OCI-LY7 (cell line): ENCODE results near the gene HTR7. TPM values are rescaled to one million over a fixed set of nuclear protein-coding genes. Genes with fewer than 3 reads are reported as not detected.
"Not testable (repeated sequence)": the region's sequence is repeated elsewhere in the genome, so short reads cannot be mapped to it uniquely, and the experiment has no call there.

Experiments used
- BruUV-seq: library from RNA; stranded (reverse); fragments of 400-500 nt; replicated peaks from 2 replicates; lab custom pipeline; 2021; lab: Mats Ljungman, UMichigan
- CTCF ChIA-PET: fragments of 300-600 bp; sonication (Branson Sonifier 250); formaldehyde crosslinking; loops from one replicate; lab custom pipeline; 2022; ENCODE audit warnings: antibody characterized with exemption; ENCODE audit not compliant: unreplicated experiment; lab: Charles Lee
- POLR2A ChIA-PET: fragments of 300-600 bp; sonication (Branson Sonifier 250); formaldehyde crosslinking; loops from one replicate; lab custom pipeline; 2022; ENCODE audit warnings: antibody characterized with exemption; lab: Charles Lee
- DNase-seq: peaks from one replicate; pipeline ENCODE4 v3.0.0-alpha.2; 2015; ENCODE audit warnings: low spot score
- H2AFZ ChIP-seq: fragments of 200-600 bp; sonication (generic), shearing (Covaris generic); 2 replicates; pipeline ENCODE4 v1.6.1; 2014; ENCODE audit warnings: mild to moderate bottlenecking, antibody characterized with exemption, low read length, moderate library complexity
- H3K27ac ChIP-seq: fragments of 200-600 bp; sonication (generic); 2 replicates; pipeline ENCODE4 v1.5.1; 2014; ENCODE audit warnings: mixed run types, low read depth, mild to moderate bottlenecking, moderate library complexity, low read length, inconsistent platforms; ENCODE audit not compliant: poor library complexity, severe bottlenecking
- H3K36me3 ChIP-seq: fragments of 200-600 bp; sonication (generic); 2 replicates; pipeline ENCODE4 v1.6.1; 2014; ENCODE audit warnings: mild to moderate bottlenecking, antibody characterized with exemption, low read length, moderate library complexity, mixed read lengths; ENCODE audit not compliant: insufficient read depth
- H3K4me1 ChIP-seq: fragments of 200-600 bp; sonication (generic); 2 replicates; pipeline ENCODE4 v1.5.1; 2014; ENCODE audit warnings: mild to moderate bottlenecking, low read length; ENCODE audit not compliant: insufficient read depth, poor library complexity, severe bottlenecking
- H3K4me2 ChIP-seq: fragments of 200-600 bp; sonication (generic); 2 replicates; pipeline ENCODE4 v1.6.1; 2014; ENCODE audit warnings: mild to moderate bottlenecking, low read length
- H3K4me3 ChIP-seq: fragments of 200-600 bp; sonication (generic); 2 replicates; pipeline ENCODE4 v1.5.1; 2014; ENCODE audit warnings: mild to moderate bottlenecking, low read depth, low read length; ENCODE audit not compliant: poor library complexity, severe bottlenecking
- H3K79me2 ChIP-seq: fragments of 200-600 bp; sonication (generic); 2 replicates; pipeline ENCODE4 v1.6.1; 2016; ENCODE audit warnings: low read depth, mild to moderate bottlenecking, low read length, moderate library complexity, mixed read lengths; ENCODE audit not compliant: insufficient read depth
- H3K9me2 ChIP-seq: fragments of 200-600 bp; sonication (generic); 2 replicates; pipeline ENCODE4 v1.6.1; 2016; ENCODE audit warnings: mild to moderate bottlenecking, low read length, mixed read lengths; ENCODE audit not compliant: insufficient read depth
- H3K9me3 ChIP-seq: fragments of 200-600 bp; sonication (generic); 2 replicates; pipeline ENCODE4 v1.6.1; 2014; ENCODE audit warnings: mild to moderate bottlenecking, mixed run types, low read length, mixed read lengths
- H4K20me1 ChIP-seq: fragments of 200-600 bp; sonication (generic); 2 replicates; pipeline ENCODE4 v1.6.1; 2014; ENCODE audit warnings: mild to moderate bottlenecking, antibody characterized with exemption, low read length, moderate library complexity, mixed read lengths; ENCODE audit not compliant: insufficient read depth
- EZH2phosphoT487 ChIP-seq: fragments of 200-600 bp; sonication (generic); IDR thresholded peaks from 2 replicates; pipeline ENCODE4 v1.6.1; 2018; ENCODE audit warnings: low read depth, borderline replicate concordance, mild to moderate bottlenecking, mixed run types, antibody characterized with exemption, low read length, moderate library complexity, mixed read lengths
- intact Hi-C: fragments of 100-400 bp; cut with micrococcal nuclease; formaldehyde crosslinking; loops from one replicate; pipeline ENCODE4 v1.10.0; 2022; ENCODE audit not compliant: unreplicated experiment
- total RNA-seq, 2 experiments: library from RNA; depleted of rRNA in 1 of 2; stranded (reverse); fragments of >200 nt in 1 of 2; shearing (Covaris generic) in 1 of 2; gene quantifications; 2 replicates each; pipeline ENCODE4 v1.2.3, GENCODE V29; 2014 to 2022
- TF ChIP-seq, protein P1 (sequence below): fragments of 200-600 bp; sonication (generic); conservative IDR thresholded peaks from 2 replicates; pipeline ENCODE4 v1.5.1; 2014; ENCODE audit warnings: mild to moderate bottlenecking, antibody characterized with exemption, low read length, moderate library complexity, mixed read lengths

The HTR7 gene
- total RNA-seq, 2 experiments from 2014 or later, result 0.10 TPM; not detected in 1

DNA sequence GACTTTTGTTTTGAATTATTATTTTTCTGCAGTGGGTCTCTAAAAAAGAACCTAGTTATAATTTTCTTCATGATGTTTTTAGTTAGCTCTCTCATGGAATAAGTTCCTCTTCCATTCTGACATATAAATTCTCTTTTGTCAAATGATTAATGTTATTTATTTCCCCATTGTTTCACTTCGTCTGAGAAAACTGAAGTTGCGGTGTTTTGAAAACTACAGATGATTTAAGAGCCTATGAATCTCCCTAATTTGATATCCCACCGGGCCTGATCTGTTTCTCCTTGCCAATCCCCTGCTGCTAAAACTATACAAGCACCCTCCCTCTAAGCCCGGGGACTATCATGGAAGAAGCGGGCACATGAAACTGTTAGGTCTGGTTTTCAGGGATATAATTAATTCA lies 41.4 kb downstream of the HTR7 start:
- no peak overlapping the region for H3K4me3 ChIP-seq
- TF ChIP-seq EZH2phosphoT487, result no peak
- TF ChIP-seq, protein P1, sequence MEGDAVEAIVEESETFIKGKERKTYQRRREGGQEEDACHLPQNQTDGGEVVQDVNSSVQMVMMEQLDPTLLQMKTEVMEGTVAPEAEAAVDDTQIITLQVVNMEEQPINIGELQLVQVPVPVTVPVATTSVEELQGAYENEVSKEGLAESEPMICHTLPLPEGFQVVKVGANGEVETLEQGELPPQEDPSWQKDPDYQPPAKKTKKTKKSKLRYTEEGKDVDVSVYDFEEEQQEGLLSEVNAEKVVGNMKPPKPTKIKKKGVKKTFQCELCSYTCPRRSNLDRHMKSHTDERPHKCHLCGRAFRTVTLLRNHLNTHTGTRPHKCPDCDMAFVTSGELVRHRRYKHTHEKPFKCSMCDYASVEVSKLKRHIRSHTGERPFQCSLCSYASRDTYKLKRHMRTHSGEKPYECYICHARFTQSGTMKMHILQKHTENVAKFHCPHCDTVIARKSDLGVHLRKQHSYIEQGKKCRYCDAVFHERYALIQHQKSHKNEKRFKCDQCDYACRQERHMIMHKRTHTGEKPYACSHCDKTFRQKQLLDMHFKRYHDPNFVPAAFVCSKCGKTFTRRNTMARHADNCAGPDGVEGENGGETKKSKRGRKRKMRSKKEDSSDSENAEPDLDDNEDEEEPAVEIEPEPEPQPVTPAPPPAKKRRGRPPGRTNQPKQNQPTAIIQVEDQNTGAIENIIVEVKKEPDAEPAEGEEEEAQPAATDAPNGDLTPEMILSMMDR, result no peak
- H3K27ac ChIP-seq, result no peak overlapping the region
- no peak overlapping the region for H3K4me2 ChIP-seq
- CTCF ChIA-PET, result no interaction called here
- no peaks in the 10 kb centered on the region for H3K9me3 ChIP-seq
- POLR2A ChIA-PET, result interaction anchor here (0.9 to 1.0 kb wide), 3 partner anchors 12 to 23 kb away, joined by 3 read pairs; no protein-coding TSS in a partner anchor
- no peaks in the 10 kb centered on the region for H3K36me3 ChIP-seq
- no peaks in the 10 kb centered on the region for H3K79me2 ChIP-seq
- H4K20me1 ChIP-seq, result no peaks in the 10 kb centered on the region
- BruUV-seq, result no TSS peak
- no peak overlapping the region for H2AFZ ChIP-seq
- no peak for DNase-seq
- no peaks in the 10 kb centered on the region for H3K9me2 ChIP-seq
- H3K4me1 ChIP-seq, result no peaks in the 10 kb centered on the region
- intact Hi-C loops, result no loop called here

DNA sequence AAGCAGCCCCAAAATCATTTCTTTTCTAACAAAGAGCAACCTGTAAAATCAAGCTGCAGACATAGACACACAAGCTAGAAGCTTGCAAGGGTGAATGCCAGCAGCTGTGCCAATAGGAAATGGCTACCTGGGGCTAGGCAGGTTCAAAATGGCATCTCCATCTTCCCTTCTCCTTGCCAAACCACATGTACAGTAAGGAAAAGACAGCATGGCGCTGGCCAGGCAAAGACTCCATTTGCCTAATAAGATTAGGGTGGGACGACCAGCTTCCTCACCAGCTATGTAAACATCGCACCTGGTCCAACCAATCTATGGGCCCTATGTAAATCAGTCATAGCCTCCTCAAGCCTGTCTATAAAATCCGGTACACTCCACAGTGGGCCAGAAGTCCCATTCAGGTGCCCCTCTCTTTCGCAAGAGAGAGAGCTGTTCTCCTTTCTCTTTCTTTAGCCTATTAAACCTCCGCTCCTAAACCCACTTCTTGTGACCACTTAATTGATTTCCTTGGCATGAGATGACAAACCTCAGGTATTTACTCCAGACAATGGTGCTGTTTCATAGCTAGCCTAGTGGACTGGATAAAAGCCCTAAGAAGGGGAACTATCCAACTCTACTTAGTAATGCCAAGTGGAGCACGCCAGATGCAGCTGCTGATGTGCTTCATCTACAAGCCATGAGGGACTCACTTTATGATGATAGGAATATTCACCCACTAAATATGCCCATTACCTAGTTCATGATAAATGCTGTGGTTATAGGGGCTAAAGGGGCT lies 44.1 kb downstream of the HTR7 start:
- ChIA-PET POLR2A (interaction anchor here (0.6 kb wide), 1 partner anchor 66 kb away, joined by 4 read pairs; no protein-coding TSS in a partner anchor), CTCF (no interaction called here)
- H3K9me2 ChIP-seq, result no peaks in the 10 kb centered on the region
- H4K20me1 ChIP-seq, result no peaks in the 10 kb centered on the region
- no peak overlapping the region for H2AFZ ChIP-seq
- no peak for TF ChIP-seq EZH2phosphoT487
- TF ChIP-seq, protein P1, result no peak
- no TSS peak for BruUV-seq
- no peaks in the 10 kb centered on the region for H3K36me3 ChIP-seq
- no peaks in the 10 kb centered on the region for H3K79me2 ChIP-seq
- no peak overlapping the region for H3K27ac ChIP-seq
- no peaks in the 10 kb centered on the region for H3K4me1 ChIP-seq
- no peak overlapping the region for H3K4me2 ChIP-seq
- intact Hi-C loops, result no loop called here
- H3K4me3 ChIP-seq, result no peak overlapping the region
- no peaks in the 10 kb centered on the region for H3K9me3 ChIP-seq
- no peak for DNase-seq

DNA sequence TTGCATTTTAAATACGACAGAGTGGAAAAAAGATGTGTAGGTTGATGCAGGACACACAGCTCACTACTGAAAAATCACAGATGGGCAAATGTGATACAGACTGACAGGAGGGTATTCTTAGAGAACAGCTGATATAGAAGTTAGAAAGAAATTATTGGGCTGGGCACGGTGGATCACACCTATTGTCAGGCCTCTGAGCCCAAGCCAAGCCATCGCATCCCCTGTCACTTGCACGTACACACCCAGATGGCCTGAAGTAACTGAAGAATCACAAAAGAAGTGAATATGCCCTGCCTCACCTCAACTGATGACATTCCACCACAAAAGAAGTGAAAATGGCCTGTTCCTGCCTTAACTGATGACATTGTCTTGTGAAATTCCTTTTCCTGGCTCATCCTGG lies 50.7 kb downstream of the HTR7 start:
- H4K20me1 ChIP-seq, H3K27ac ChIP-seq, CTCF ChIA-PET, H3K36me3 ChIP-seq, H2AFZ ChIP-seq, H3K9me2 ChIP-seq, BruUV-seq, H3K4me3 ChIP-seq, intact Hi-C loops, H3K79me2 ChIP-seq, DNase-seq, H3K4me2 ChIP-seq, H3K4me1 ChIP-seq, H3K9me3 ChIP-seq: not testable (repeated sequence)
- POLR2A ChIA-PET, result interaction anchor here (0.6 kb wide), 1 partner anchor 136 kb away, joined by 3 read pairs; no protein-coding TSS in a partner anchor
